K562 (cell line): ENCODE data around the gene ZFAND3. TPM values are rescaled to one million over a fixed set of nuclear protein-coding genes. Genes with fewer than 3 reads are reported as not detected.
A peak's percentile ranks its signal among the peaks of the same experiment; 100 is the strongest.

Source experiments
- EZH2 ChIP-seq: IDR thresholded peaks from 2 replicates; pipeline ENCODE4 v1.6.1; 2012; ENCODE audit warnings: low read depth, mild to moderate bottlenecking, inconsistent platforms, low read length, borderline replicate concordance
- SIN3A ChIP-seq, 2 experiments: fragments of 150-350 bp in 1 of 2; IDR thresholded peaks; 2 replicates each; pipeline ENCODE4 v1.6.1; 2011 to 2016; ENCODE audit warnings: borderline replicate concordance in 2 of 2, low read depth in 2 of 2, low read length in 2 of 2, mild to moderate bottlenecking in 2 of 2, moderate library complexity in 2 of 2; ENCODE audit not compliant: control insufficient read depth in 1 of 2
- polyA plus RNA-seq, 8 experiments: library from polyadenylated mRNA; depleted of rRNA in 4 of 8; stranded (reverse) in 5 of 8; unstranded in 3 of 8; fragments of >200 nt; fragmentation: Nextera tagmentation in 2 of 8; fragmentation: Illumina TruSeq in 1 of 8; extraction: Ambion mirVana in 2 of 8; extraction: Trizol in 1 of 8; gene quantifications; 2 replicates each; pipeline versions ENCODE4 v1.2.1 to v1.2.3, GENCODE V29; 2011 to 2014; ENCODE audit warnings: inconsistent platforms in 1 of 8, missing spikeins in 1 of 8
- total RNA-seq, 7 experiments: library from RNA; depleted of rRNA in 6 of 7; stranded (reverse); fragments of >200 nt in 6 of 7; fragmentation: Illumina TruSeq in 2 of 7; extraction: Trizol in 2 of 7; gene quantifications; 2 replicates each; pipeline versions ENCODE4 v1.2.1 to v1.2.3, GENCODE V29; 2011 to 2021; ENCODE audit warnings: low replicate concordance in 1 of 7
- TF ChIP-seq, protein P1 (sequence below), 2 experiments: fragments of 450-650 bp; IDR thresholded peaks; 2 replicates each; pipeline ENCODE4 v1.6.1; 2018; ENCODE audit warnings: mild to moderate bottlenecking in 2 of 2, low read depth in 1 of 2; ENCODE audit not compliant: partially characterized antibody in 2 of 2
- TF ChIP-seq, protein P2 (sequence below): fragments of 450-650 bp; IDR thresholded peaks from 2 replicates; pipeline ENCODE4 v1.6.1; 2014; ENCODE audit warnings: low read depth, mild to moderate bottlenecking, moderate library complexity, borderline replicate concordance
- TF ChIP-seq, protein P3 (sequence below): fragments of 450-650 bp; formaldehyde crosslinking; IDR thresholded peaks from 2 replicates; pipeline ENCODE4 v1.4.0; 2020; ENCODE audit warnings: mild to moderate bottlenecking
- TF ChIP-seq, protein P4 (sequence below): fragments of 450-650 bp; IDR thresholded peaks from 2 replicates; pipeline ENCODE4 v1.6.1; 2016; ENCODE audit warnings: borderline replicate concordance
- TF ChIP-seq, protein P5 (sequence below): fragments of 250-450 bp; sonication (Bioruptor Pico); IDR thresholded peaks from 2 replicates; pipeline ENCODE4 v1.5.0; 2021
- TF ChIP-seq, protein P6 (sequence below): fragments of 450-650 bp; IDR thresholded peaks from 2 replicates; pipeline ENCODE4 v1.6.1; 2016; ENCODE audit warnings: missing biosample characterization, missing genetic modification characterization

The ZFAND3 gene
- total and polyA plus RNA-seq, 9 of the 15 experiments (the other 6 are each of a cell fraction or from before 2014, with no cell fraction given) = 0.81 to 26.6 (median 11.8) TPM

DNA sequence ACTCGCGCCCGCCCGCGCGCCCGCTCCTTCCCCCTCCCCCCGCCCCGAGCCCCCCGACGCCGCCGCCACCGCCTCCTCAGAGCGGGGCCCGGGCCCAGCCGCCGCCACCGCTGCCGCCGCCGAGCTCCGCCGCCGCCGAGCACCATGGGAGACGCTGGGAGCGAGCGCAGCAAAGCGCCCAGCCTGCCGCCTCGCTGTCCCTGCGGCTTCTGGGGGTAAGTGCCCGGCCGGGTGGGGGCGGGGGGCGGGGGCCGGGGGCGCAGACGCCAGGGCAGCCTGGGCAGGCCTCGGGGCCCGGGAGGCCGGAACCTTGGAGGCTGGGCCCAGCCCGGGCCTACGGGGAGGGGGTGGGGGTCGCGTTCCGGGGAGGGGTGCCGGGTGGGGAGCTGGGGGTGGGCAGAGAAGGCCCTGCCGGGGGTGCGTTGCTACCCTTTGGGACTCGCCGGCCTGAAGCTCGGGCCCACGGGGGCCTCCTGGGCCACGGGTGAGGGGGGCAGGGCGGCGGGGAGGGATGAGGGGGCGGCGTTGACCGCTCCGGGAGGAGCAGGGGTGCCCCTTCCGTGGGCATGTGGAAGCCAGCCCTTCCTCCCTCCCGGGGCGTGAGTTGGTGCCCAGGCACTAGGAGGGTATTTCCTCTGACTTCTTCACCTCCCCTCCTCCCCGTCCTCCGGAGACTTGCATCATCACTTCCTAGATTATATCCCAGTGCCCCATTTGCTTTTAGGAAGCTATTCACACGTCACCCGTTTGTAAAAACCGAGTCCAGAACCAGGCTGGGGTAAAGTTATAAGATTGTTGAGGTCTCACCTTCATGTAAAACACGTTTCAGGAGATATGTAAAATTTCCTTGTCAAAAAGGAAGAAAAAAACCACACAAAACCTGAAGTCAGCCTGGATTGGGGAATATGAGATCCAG lies 533 bp downstream of the ZFAND3 start (continued):
- TF ChIP-seq, protein P1, sequence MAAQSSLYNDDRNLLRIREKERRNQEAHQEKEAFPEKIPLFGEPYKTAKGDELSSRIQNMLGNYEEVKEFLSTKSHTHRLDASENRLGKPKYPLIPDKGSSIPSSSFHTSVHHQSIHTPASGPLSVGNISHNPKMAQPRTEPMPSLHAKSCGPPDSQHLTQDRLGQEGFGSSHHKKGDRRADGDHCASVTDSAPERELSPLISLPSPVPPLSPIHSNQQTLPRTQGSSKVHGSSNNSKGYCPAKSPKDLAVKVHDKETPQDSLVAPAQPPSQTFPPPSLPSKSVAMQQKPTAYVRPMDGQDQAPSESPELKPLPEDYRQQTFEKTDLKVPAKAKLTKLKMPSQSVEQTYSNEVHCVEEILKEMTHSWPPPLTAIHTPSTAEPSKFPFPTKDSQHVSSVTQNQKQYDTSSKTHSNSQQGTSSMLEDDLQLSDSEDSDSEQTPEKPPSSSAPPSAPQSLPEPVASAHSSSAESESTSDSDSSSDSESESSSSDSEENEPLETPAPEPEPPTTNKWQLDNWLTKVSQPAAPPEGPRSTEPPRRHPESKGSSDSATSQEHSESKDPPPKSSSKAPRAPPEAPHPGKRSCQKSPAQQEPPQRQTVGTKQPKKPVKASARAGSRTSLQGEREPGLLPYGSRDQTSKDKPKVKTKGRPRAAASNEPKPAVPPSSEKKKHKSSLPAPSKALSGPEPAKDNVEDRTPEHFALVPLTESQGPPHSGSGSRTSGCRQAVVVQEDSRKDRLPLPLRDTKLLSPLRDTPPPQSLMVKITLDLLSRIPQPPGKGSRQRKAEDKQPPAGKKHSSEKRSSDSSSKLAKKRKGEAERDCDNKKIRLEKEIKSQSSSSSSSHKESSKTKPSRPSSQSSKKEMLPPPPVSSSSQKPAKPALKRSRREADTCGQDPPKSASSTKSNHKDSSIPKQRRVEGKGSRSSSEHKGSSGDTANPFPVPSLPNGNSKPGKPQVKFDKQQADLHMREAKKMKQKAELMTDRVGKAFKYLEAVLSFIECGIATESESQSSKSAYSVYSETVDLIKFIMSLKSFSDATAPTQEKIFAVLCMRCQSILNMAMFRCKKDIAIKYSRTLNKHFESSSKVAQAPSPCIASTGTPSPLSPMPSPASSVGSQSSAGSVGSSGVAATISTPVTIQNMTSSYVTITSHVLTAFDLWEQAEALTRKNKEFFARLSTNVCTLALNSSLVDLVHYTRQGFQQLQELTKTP (IDR thresholded peaks at IDR 0.05; ENCODE audit: low read depth in 1 of 2, partially characterized antibody in 2 of 2) = no peak
- no peak for TF ChIP-seq EZH2
- TF ChIP-seq, protein P2, sequence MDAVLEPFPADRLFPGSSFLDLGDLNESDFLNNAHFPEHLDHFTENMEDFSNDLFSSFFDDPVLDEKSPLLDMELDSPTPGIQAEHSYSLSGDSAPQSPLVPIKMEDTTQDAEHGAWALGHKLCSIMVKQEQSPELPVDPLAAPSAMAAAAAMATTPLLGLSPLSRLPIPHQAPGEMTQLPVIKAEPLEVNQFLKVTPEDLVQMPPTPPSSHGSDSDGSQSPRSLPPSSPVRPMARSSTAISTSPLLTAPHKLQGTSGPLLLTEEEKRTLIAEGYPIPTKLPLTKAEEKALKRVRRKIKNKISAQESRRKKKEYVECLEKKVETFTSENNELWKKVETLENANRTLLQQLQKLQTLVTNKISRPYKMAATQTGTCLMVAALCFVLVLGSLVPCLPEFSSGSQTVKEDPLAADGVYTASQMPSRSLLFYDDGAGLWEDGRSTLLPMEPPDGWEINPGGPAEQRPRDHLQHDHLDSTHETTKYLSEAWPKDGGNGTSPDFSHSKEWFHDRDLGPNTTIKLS = peak; percentile 31; the same call in 1 of the 2 replicates
- TF ChIP-seq SIN3A (IDR thresholded peaks at IDR 0.05; ENCODE audit: borderline replicate concordance in 2 of 2, control insufficient read depth in 1 of 2, low read depth in 2 of 2, low read length in 2 of 2) = peak in 1 of 2 experiments; percentile 57; a peak in 1 of 4 replicates
- TF ChIP-seq, protein P3, sequence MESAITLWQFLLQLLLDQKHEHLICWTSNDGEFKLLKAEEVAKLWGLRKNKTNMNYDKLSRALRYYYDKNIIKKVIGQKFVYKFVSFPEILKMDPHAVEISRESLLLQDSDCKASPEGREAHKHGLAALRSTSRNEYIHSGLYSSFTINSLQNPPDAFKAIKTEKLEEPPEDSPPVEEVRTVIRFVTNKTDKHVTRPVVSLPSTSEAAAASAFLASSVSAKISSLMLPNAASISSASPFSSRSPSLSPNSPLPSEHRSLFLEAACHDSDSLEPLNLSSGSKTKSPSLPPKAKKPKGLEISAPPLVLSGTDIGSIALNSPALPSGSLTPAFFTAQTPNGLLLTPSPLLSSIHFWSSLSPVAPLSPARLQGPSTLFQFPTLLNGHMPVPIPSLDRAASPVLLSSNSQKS (CRISPR knock-in tag) = no peak
- TF ChIP-seq, protein P4, sequence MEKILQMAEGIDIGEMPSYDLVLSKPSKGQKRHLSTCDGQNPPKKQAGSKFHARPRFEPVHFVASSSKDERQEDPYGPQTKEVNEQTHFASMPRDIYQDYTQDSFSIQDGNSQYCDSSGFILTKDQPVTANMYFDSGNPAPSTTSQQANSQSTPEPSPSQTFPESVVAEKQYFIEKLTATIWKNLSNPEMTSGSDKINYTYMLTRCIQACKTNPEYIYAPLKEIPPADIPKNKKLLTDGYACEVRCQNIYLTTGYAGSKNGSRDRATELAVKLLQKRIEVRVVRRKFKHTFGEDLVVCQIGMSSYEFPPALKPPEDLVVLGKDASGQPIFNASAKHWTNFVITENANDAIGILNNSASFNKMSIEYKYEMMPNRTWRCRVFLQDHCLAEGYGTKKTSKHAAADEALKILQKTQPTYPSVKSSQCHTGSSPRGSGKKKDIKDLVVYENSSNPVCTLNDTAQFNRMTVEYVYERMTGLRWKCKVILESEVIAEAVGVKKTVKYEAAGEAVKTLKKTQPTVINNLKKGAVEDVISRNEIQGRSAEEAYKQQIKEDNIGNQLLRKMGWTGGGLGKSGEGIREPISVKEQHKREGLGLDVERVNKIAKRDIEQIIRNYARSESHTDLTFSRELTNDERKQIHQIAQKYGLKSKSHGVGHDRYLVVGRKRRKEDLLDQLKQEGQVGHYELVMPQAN = peak; percentile 25; the same call in 1 of the 2 replicates
- TF ChIP-seq, protein P5, sequence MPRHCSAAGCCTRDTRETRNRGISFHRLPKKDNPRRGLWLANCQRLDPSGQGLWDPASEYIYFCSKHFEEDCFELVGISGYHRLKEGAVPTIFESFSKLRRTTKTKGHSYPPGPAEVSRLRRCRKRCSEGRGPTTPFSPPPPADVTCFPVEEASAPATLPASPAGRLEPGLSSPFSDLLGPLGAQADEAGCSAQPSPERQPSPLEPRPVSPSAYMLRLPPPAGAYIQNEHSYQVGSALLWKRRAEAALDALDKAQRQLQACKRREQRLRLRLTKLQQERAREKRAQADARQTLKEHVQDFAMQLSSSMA (CRISPR knock-in tag) = no peak
- TF ChIP-seq, protein P6, sequence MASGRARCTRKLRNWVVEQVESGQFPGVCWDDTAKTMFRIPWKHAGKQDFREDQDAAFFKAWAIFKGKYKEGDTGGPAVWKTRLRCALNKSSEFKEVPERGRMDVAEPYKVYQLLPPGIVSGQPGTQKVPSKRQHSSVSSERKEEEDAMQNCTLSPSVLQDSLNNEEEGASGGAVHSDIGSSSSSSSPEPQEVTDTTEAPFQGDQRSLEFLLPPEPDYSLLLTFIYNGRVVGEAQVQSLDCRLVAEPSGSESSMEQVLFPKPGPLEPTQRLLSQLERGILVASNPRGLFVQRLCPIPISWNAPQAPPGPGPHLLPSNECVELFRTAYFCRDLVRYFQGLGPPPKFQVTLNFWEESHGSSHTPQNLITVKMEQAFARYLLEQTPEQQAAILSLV (tag) = 0 out of 2 replicates have a peak, but pooled peaks have one; percentile 37
